Cortex of kidney (tissue), 1 donor: ENCODE measurements around the gene ZNF662.

ENCODE experiments used
- DNase-seq: peaks from one replicate; lab custom pipeline; 2025; lab: John Stamatoyannopoulos, UW

The ZNF662 gene

GRCh38 chr3:42887084-42887483 lies 18.9 kb upstream of the ZNF662 start:
- no peak for DNase-seq

- no peak for DNase-seq
These were observed 14.9 kb upstream of the ZNF662 start for GRCh38 chr3:42891042-42891441.

GRCh38 chr3:42892169-42892568 lies 13.8 kb upstream of the ZNF662 start:
- no peak for DNase-seq

GRCh38 chr3:42892807-42893206 lies 13.1 kb upstream of the ZNF662 start:
- no peak for DNase-seq

GRCh38 chr3:42894698-42895579 lies 11.0 kb upstream of the ZNF662 start:
- DNase-seq = no peak

- no peak for DNase-seq
These were observed 10.4 kb upstream of the ZNF662 start for GRCh38 chr3:42895580-42895868.

- no peak for DNase-seq
These were observed 6.9 kb upstream of the ZNF662 start for GRCh38 chr3:42898896-42899675.

- DNase-seq = no peak
These were observed 5.5 kb upstream of the ZNF662 start for GRCh38 chr3:42900226-42901072.

- no peak for DNase-seq
These were observed 4.9 kb upstream of the ZNF662 start for GRCh38 chr3:42901073-42901415.

- no peak for DNase-seq
These were observed 3.7 kb upstream of the ZNF662 start for GRCh38 chr3:42902257-42902656.

- no peak for DNase-seq
These were observed 1.9 kb upstream of the ZNF662 start for GRCh38 chr3:42904076-42904475.

GRCh38 chr3:42905740-42906069 lies 237 bp upstream of the ZNF662 start:
- DNase-seq = no peak

GRCh38 chr3:42906848-42907183 lies 874 bp downstream of the ZNF662 start:
- DNase-seq = no peak

- no peak for DNase-seq
These were observed 2.7 kb downstream of the ZNF662 start for GRCh38 chr3:42908675-42909074.

GRCh38 chr3:42911551-42911950 lies 5.6 kb downstream of the ZNF662 start:
- DNase-seq = no peak

GRCh38 chr3:42914771-42915515 lies 9.0 kb downstream of the ZNF662 start:
- DNase-seq = no peak

GRCh38 chr3:42923606-42924005 lies 17.7 kb downstream of the ZNF662 start:
- DNase-seq = no peak

GRCh38 chr3:42926310-42926709 lies 20.4 kb downstream of the ZNF662 start:
- DNase-seq = no peak

GRCh38 chr3:42934111-42934510 lies 28.2 kb downstream of the ZNF662 start:
- no peak for DNase-seq

GRCh38 chr3:42934910-42935309 lies 29.0 kb downstream of the ZNF662 start:
- no peak for DNase-seq

GRCh38 chr3:42935472-42935871 lies 29.5 kb downstream of the ZNF662 start:
- no peak for DNase-seq
